Neural cell (in vitro differentiated cells): ENCODE measurements around the gene SRGAP3. TPM values are rescaled to one million over a fixed set of nuclear protein-coding genes. Genes with fewer than 3 reads are reported as not detected.

ENCODE experiments used
- H2AFZ ChIP-seq: fragments of 200-600, 300-800 bp; sonication (generic), shearing (Covaris generic); 2 replicates; pipeline ENCODE4 v1.6.0; 2014; ENCODE audit warnings: low read depth, mild to moderate bottlenecking, antibody characterized with exemption, low read length, moderate library complexity
- H3F3A ChIP-seq: fragments of 200-600 bp; shearing (Covaris generic); 2 replicates; pipeline ENCODE4 v1.6.1; 2016; ENCODE audit warnings: mild to moderate bottlenecking, moderate library complexity, mixed read lengths, antibody characterized with exemption, low read length; ENCODE audit not compliant: insufficient read depth, poor library complexity, severe bottlenecking
- H3K27ac ChIP-seq: fragments of 200-600, 300-800 bp; sonication (generic), shearing (Covaris generic); 2 replicates; pipeline ENCODE4 v1.5.1; 2014; ENCODE audit warnings: mild to moderate bottlenecking, low read length, moderate library complexity
- H3K27me3 ChIP-seq: fragments of 300-800, 200-600 bp; sonication (generic), shearing (Covaris generic); 2 replicates; pipeline ENCODE4 v1.6.0; 2014; ENCODE audit warnings: mild to moderate bottlenecking, low read depth, low read length, moderate library complexity; ENCODE audit not compliant: insufficient read depth
- H3K36me3 ChIP-seq: fragments of 300-800, 200-600 bp; sonication (generic), shearing (Covaris generic); 2 replicates; pipeline ENCODE4 v1.5.1; 2014; ENCODE audit warnings: mild to moderate bottlenecking, antibody characterized with exemption, low read length, moderate library complexity; ENCODE audit not compliant: insufficient read depth
- H3K4me2 ChIP-seq: fragments of 300-800, 200-600 bp; sonication (generic), shearing (Covaris generic); 2 replicates; pipeline ENCODE4 v1.6.0; 2014; ENCODE audit warnings: mild to moderate bottlenecking, low read length
- H3K4me3 ChIP-seq: fragments of 300-800, 200-600 bp; sonication (generic), shearing (Covaris generic); 2 replicates; pipeline ENCODE4 v1.5.1; 2014; ENCODE audit warnings: mild to moderate bottlenecking, low read length, moderate library complexity
- H3K79me2 ChIP-seq: fragments of 200-600 bp; shearing (Covaris generic); replicated peaks from 2 replicates; pipeline ENCODE4 v1.6.0; 2014; ENCODE audit warnings: mild to moderate bottlenecking, low read length, moderate library complexity; ENCODE audit not compliant: insufficient read depth
- H3K9ac ChIP-seq: fragments of 300-800, 200-600 bp; sonication (generic), shearing (Covaris generic); 2 replicates; pipeline ENCODE4 v1.6.1; 2016; ENCODE audit warnings: mild to moderate bottlenecking, low read length, mixed read lengths
- H3K9me2 ChIP-seq: fragments of 200-600 bp; shearing (Covaris generic); 2 replicates; pipeline ENCODE4 v1.6.1; 2016; ENCODE audit warnings: mild to moderate bottlenecking, low read length, mixed read lengths; ENCODE audit not compliant: insufficient read depth
- H3K9me3 ChIP-seq: fragments of 200-600, 300-800 bp; sonication (generic), shearing (Covaris generic); 2 replicates; pipeline ENCODE4 v1.6.1; 2016; ENCODE audit warnings: mild to moderate bottlenecking, mixed run types, low read length, moderate library complexity, mixed read lengths
- H4K20me1 ChIP-seq: fragments of 200-600 bp; shearing (Covaris generic); 2 replicates; pipeline ENCODE4 v1.6.1; 2016; ENCODE audit warnings: mild to moderate bottlenecking, mixed run types; ENCODE audit not compliant: insufficient read depth
- EP300 ChIP-seq: fragments of 450-650 bp; conservative IDR thresholded peaks from 2 replicates; pipeline ENCODE4 v1.6.1; 2014; ENCODE audit warnings: antibody characterized with exemption, mild to moderate bottlenecking, moderate library complexity; ENCODE audit not compliant: poor library complexity, severe bottlenecking
- EZH2 ChIP-seq: fragments of 200-600, 300-800 bp; shearing (Covaris generic), sonication (generic); IDR thresholded peaks from 2 replicates; pipeline ENCODE4 v1.6.1; 2014; ENCODE audit warnings: antibody characterized with exemption, low read length, borderline replicate concordance, mild to moderate bottlenecking; ENCODE audit not compliant: insufficient read depth, poor library complexity, severe bottlenecking
- MXI1 ChIP-seq: fragments of 450-650 bp; conservative IDR thresholded peaks from 2 replicates; pipeline ENCODE4 v1.6.1; 2014; ENCODE audit warnings: antibody characterized with exemption, mild to moderate bottlenecking; ENCODE audit not compliant: poor library complexity, severe bottlenecking
- POLR2AphosphoS5 ChIP-seq: IDR thresholded peaks from 2 replicates; pipeline ENCODE4 v1.6.1; 2012
- RAD21 ChIP-seq: fragments of 450-650 bp; conservative IDR thresholded peaks from 2 replicates; pipeline ENCODE4 v1.6.1; 2014; ENCODE audit warnings: antibody characterized with exemption, mild to moderate bottlenecking, moderate library complexity
- REST ChIP-seq: IDR thresholded peaks from 2 replicates; pipeline ENCODE4 v1.6.1; 2012; ENCODE audit warnings: borderline replicate concordance
- SMC3 ChIP-seq: fragments of 450-650 bp; conservative IDR thresholded peaks from 2 replicates; pipeline ENCODE4 v1.6.1; 2014; ENCODE audit warnings: antibody characterized with exemption, mild to moderate bottlenecking, moderate library complexity; ENCODE audit not compliant: poor library complexity
- TAF1 ChIP-seq: IDR thresholded peaks from 2 replicates; pipeline ENCODE4 v1.6.1; 2012; ENCODE audit warnings: low read depth
- polyA plus RNA-seq: library from polyadenylated mRNA; depleted of rRNA; stranded (reverse); fragments of >200 nt; gene quantifications from 2 replicates; pipeline ENCODE4 v1.2.3, GENCODE V29; 2014
- TF ChIP-seq, protein P1 (sequence below): fragments of 450-650 bp; IDR thresholded peaks from 2 replicates; pipeline ENCODE4 v1.5.1; 2014; ENCODE audit warnings: antibody characterized with exemption, mild to moderate bottlenecking, moderate library complexity; ENCODE audit not compliant: poor library complexity, severe bottlenecking

The SRGAP3 gene
- polyA plus RNA-seq, 1 donor from 2014 or later, result 31.5 TPM

DNA sequence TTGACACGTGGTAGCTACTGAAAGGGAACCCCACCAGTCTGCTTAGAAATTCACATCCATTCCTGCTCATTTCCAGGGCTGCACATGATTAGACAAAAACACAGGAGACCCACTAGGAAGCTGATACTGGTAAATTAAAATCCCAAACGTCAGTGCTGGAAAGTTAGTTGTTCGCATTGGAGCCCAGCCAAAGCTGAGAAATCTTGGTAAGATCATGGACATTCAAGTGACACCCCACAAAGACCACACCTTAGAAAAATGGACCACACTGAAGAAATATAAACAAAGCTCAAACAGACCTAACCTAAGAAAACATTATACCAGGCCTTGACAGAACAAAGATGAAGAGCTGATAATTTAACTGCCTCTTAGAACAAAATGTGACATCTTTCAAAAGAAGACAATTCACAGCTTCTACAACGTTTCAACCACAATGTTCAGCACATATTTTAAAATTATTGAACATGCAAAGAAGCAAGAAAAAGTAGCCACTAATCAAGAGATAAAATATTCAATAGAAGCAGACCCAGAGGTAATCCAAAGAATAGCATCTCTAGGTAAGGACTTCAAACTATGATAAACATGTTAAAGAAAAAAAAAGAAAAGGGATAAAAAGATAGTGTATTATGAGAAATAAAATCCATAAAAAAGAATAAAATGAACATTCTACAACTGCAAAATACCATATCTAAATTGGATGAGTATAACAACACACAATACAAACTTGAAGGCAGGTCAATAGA is 306.5 kb downstream of the SRGAP3 start:
- no peak overlapping the region for H3K4me3 ChIP-seq
- H3K79me2 ChIP-seq, result no peaks in the 10 kb centered on the region
- no peaks in the 10 kb centered on the region for H3K9me3 ChIP-seq
- H3K27ac ChIP-seq, result no peak overlapping the region
- H3F3A ChIP-seq, result no peaks in the 10 kb centered on the region
- H4K20me1 ChIP-seq, result no peaks in the 10 kb centered on the region
- no peak overlapping the region for H2AFZ ChIP-seq
- H3K27me3 ChIP-seq, result no peaks in the 10 kb centered on the region
- no peaks in the 10 kb centered on the region for H3K9me2 ChIP-seq
- no peaks in the 10 kb centered on the region for H3K36me3 ChIP-seq
- no peak overlapping the region for H3K9ac ChIP-seq
- TF ChIP-seq EZH2 (no peak), POLR2AphosphoS5 (no peak), TAF1 (no peak), SMC3 (no peak), RAD21 (no peak), MXI1 (no peak), REST (no peak), EP300 (no peak)
- TF ChIP-seq, protein P1, sequence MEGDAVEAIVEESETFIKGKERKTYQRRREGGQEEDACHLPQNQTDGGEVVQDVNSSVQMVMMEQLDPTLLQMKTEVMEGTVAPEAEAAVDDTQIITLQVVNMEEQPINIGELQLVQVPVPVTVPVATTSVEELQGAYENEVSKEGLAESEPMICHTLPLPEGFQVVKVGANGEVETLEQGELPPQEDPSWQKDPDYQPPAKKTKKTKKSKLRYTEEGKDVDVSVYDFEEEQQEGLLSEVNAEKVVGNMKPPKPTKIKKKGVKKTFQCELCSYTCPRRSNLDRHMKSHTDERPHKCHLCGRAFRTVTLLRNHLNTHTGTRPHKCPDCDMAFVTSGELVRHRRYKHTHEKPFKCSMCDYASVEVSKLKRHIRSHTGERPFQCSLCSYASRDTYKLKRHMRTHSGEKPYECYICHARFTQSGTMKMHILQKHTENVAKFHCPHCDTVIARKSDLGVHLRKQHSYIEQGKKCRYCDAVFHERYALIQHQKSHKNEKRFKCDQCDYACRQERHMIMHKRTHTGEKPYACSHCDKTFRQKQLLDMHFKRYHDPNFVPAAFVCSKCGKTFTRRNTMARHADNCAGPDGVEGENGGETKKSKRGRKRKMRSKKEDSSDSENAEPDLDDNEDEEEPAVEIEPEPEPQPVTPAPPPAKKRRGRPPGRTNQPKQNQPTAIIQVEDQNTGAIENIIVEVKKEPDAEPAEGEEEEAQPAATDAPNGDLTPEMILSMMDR, result no peak
- no peak overlapping the region for H3K4me2 ChIP-seq

- Histone ChIP-seq H3K27ac (no peak overlapping the region), H3F3A (no peaks in the 10 kb centered on the region), H3K9ac (no peak overlapping the region), H3K9me3 (no peaks in the 10 kb centered on the region), H3K27me3 (no peaks in the 10 kb centered on the region), H4K20me1 (no peaks in the 10 kb centered on the region), H3K9me2 (no peaks in the 10 kb centered on the region), H3K4me2 (no peak overlapping the region), H2AFZ (no peak overlapping the region), H3K36me3 (no peaks in the 10 kb centered on the region), H3K4me3 (no peak overlapping the region), H3K79me2 (no peaks in the 10 kb centered on the region)
- TF ChIP-seq RAD21 (no peak), REST (no peak), SMC3 (no peak), MXI1 (no peak), EP300 (no peak), TAF1 (no peak), EZH2 (no peak), POLR2AphosphoS5 (no peak)
- TF ChIP-seq, protein P1, result no peak
These were observed 307.3 kb downstream of the SRGAP3 start for GRCh38 chr3:8942115-8942514.
